Pons (tissue), 1 donor: ENCODE results near the gene LRBA.
"Not testable (repeated sequence)": the region's sequence is repeated elsewhere in the genome, so short reads cannot be mapped to it uniquely, and the experiment has no call there.

Experiments used
- DNase-seq: peaks from one replicate; pipeline ENCODE4 v3.0.0-alpha.2; 2016; ENCODE audit warnings: low spot score

Gene LRBA

GRCh38 chr4:150943126-150943525 lies 72.0 kb downstream of the LRBA start:
- DNase-seq, result no peak

GRCh38 chr4:150942539-150942938 lies 72.5 kb downstream of the LRBA start:
- DNase-seq, result no peak

DNA sequence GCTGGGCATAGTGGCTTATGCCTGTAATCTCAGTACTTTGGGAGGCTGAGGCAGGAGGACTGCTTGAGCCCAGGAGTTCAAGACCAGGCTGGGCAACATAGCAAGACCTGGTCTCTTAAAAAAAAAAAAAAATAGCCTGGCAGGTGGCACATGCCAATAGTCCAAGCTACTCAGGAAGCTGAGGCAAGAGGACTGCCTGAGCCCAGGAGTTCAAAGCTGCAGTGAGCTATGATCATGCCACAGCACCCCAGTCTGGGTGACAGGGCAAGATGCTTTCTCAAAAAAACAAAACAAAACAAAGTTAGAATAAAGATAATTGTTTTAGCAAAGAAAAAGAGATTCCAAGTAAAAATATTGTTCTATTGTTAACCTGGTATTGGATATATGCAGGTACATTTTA lies 75.0 kb downstream of the LRBA start:
- no peak for DNase-seq

DNA sequence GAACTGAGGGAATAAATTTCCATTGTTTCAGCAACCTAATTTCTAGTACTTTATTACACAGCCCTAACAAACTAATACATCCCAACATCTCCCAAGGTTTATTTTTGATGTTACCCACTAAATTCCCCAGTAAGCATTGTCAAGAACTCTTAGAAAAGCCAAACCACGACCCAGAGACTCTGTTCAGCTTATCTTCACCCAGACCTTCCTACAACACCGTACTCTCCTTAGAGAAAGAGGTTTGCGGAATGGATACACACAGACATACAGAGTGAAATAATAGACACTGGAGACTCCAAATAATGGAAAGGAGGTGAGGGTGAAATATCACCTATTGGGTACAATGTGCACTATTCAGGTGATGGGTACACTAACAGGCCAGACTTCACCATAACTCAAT lies 75.6 kb downstream of the LRBA start:
- DNase-seq, result no peak

- no peak for DNase-seq
These were observed 76.1 kb downstream of the LRBA start for GRCh38 chr4:150938873-150939499.

DNA sequence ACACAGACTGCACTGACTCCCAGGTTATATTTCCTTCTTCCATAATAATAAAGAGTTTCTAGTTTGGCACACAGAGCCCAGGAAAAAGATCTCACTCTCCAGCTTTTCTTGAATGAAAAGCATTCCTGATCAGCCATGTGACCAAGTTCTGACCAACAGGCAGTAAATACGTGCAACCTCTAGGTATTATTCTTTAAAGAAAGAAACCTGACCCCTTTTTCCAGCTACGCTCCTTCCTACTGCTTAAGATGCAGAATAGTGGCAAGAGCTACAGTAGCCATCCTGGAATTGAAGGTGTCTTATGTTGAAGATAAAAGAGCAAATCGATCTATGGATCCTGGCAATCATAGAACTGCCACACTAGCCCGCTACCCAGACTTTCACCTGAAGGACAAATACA lies 76.7 kb downstream of the LRBA start:
- DNase-seq, result no peak

GRCh38 chr4:150934022-150934421 lies 81.1 kb downstream of the LRBA start:
- no peak for DNase-seq

DNA sequence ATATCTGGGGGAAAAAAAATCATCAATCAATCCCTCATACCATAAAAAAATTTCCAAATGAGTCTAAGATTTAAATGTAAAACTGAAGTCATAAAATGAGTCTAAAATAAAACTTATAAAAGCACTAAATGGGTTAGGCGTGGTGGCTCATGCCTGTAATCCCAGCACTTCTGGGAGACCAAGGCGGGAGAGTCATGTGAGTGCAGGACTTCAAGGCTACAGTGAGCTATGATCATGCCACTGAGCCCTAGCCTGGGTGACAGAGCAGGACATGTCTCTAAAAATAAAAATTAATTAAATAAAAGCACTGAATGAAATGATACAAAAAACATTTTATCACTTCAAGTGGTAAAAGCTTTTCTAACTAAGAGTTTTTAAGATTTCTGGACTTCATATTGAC lies 83.3 kb downstream of the LRBA start:
- no peak for DNase-seq

DNA sequence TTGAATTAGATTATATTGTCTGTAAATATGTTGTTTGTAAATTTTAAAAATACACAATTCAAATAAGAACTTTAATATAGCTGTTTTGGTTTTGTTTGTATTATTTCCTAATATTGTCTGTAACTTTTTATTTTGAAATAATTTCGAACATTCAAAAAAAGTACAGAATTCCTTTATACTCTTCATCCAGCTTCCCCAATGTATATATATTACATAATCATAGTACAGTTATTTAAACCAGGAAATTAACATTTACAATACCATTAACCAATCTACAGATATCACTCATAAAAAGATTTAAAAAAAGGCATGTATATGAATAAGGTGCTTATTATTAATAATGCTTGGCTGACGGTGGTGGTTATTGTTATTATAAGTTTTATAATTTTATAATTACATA lies 84.1 kb downstream of the LRBA start:
- no peak for DNase-seq

DNA sequence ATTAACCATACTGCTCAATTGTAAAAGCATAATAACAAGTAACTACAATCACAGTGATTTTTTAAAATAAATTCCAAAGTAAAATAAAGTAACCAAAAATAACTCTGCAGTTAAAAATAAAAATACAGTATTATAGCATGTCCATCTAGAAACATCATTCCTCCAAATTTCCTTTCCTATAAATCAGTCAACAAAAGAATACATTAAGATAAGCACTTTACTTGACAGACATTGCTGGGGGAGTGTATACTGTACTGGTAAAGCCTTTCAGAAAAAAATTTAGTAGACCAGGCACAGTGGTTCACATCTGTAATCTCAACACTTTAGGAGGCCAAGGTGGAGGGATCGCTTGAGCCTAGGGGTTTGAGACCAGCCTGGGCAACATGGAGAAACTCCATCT lies 91.1 kb downstream of the LRBA start:
- DNase-seq, result no peak

- not testable (repeated sequence) for DNase-seq
These were observed 93.6 kb downstream of the LRBA start for GRCh38 chr4:150921486-150921885.

- not testable (repeated sequence) for DNase-seq
These were observed 96.5 kb downstream of the LRBA start for GRCh38 chr4:150918562-150918961.

DNA sequence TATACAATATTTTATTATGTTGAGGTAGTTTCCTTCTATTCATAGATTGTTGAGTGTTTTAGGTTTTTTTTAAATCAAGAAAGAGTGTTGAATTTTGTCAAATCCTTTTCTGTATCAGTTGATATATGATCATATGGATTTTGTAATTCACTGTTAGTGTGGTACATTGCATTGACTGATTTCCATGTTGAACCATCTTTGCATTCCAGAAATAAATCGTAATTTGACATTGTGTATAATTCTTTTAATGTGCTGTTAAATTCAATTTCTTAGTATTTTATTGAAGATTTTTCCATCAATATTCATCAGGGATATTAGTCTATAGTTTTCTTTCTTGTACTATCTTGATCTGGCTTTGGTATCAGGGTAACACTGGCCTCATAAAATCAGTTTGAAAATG lies 103.8 kb downstream of the LRBA start:
- DNase-seq, result no peak

DNA sequence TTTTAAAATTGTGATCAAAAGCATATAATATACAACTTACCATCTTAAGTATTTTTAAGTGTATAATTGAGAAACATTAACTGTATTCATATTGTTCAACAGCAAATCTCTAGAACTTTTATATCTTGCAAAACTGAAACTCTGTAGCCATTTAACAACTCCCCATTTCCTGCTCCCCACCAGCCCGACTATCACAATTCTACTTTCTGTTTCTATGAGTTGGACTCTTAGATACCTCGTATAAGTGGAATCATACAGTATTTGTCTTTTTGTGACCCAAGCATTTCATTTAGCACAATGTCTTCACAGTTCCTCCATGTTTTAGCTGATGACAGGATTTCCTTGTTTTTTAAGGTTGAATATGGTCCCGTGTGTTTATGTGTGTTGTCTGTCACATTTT lies 106.0 kb downstream of the LRBA start:
- DNase-seq, result no peak

- peak; percentile 28 for DNase-seq
These were observed 108.0 kb downstream of the LRBA start for GRCh38 chr4:150906987-150907633.

DNA sequence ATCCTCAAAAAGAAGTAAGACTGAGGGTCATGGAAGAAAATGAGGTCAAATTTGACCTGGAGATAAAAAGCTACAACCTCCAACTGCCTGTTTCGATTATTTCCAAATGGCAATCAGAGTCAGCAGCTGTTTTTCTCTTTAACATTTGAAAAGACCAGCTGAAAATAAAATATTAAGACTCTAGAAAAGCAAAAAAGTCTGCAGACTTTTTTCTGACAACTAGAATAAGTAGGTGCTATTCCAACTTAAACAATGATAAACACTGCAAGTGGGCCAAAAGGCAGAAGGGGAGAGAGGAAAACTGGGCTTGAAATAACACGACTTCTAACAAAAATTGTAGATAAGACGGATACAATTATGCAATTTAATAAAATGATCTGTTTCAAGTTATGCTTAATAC lies 110.4 kb downstream of the LRBA start:
- DNase-seq, result no peak

DNA sequence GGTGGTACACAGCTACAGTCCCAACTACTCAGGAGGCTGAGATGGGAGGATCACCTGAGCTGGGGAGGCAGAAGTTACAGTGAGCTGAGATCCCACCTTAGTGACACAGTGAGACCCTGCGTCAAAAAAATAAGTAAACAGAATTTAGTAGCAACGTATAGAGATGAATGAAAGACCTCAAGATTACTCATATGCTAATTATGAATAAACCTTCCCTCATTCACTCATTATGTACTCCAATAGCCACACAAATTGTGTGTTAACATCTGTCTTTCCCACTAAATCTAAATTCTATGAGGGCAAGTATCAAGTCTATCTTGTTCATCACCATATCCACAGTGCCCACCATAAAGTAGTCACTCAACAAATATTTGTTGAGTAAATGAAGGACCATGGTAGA lies 111.5 kb downstream of the LRBA start:
- no peak for DNase-seq

- no peak for DNase-seq
These were observed 118.6 kb downstream of the LRBA start for GRCh38 chr4:150896497-150896896.

GRCh38 chr4:150890246-150890645 lies 124.8 kb downstream of the LRBA start:
- no peak for DNase-seq

- DNase-seq, result no peak
These were observed 125.8 kb downstream of the LRBA start for GRCh38 chr4:150889306-150889705.

GRCh38 chr4:150888625-150889024 lies 126.5 kb downstream of the LRBA start:
- DNase-seq, result no peak

GRCh38 chr4:150888217-150888616 lies 126.9 kb downstream of the LRBA start:
- DNase-seq, result no peak

GRCh38 chr4:150886597-150886996 lies 128.5 kb downstream of the LRBA start:
- no peak for DNase-seq

GRCh38 chr4:150884625-150885024 lies 130.5 kb downstream of the LRBA start:
- DNase-seq, result no peak
